ENCODE results near the gene BABAM2. TPM values are rescaled to one million over a fixed set of nuclear protein-coding genes. Genes with fewer than 3 reads are reported as not detected.
"Not testable (repeated sequence)": the region's sequence is repeated elsewhere in the genome, so short reads cannot be mapped to it uniquely, and the experiment has no call there.

Gene BABAM2
- polyA plus RNA-seq, 1 experiment = 32.6 TPM

- POLR2A ChIA-PET = no interaction called here
- TF ChIP-seq CTCF (IDR thresholded peaks at IDR 0.05; ENCODE audit: insufficient read depth, low read depth, low read length) = no peak
- no peaks in the 10 kb centered on the region for H3K27me3 ChIP-seq (ENCODE audit: control insufficient read depth, insufficient read depth, low read length)
- no peak overlapping the region for H3K4me3 ChIP-seq (ENCODE audit: low read depth, low read length)
- CTCF ChIA-PET = no interaction called here
- no peak for DNase-seq (ENCODE audit: low read depth)
- no peaks in the 10 kb centered on the region for H3K36me3 ChIP-seq (ENCODE audit: control insufficient read depth, insufficient read depth, low read length)
These were observed 11.7 kb upstream of the BABAM2 start for GRCh38 chr2:27878825-27879224.

- DNase-seq (ENCODE audit: low read depth); H3K36me3 ChIP-seq (ENCODE audit: control insufficient read depth, insufficient read depth, low read length); POLR2A ChIA-PET; H3K4me3 ChIP-seq (ENCODE audit: low read depth, low read length); H3K27me3 ChIP-seq (ENCODE audit: control insufficient read depth, insufficient read depth, low read length): not testable (repeated sequence)
- CTCF ChIA-PET = interaction anchor here (0.6 kb wide), 1 partner anchor 125 kb away, joined by 3 read pairs; no protein-coding TSS in a partner anchor
These were observed 8.5 kb upstream of the BABAM2 start for GRCh38 chr2:27881815-27882583.

GRCh38 chr2:27882584-27882922, 8.0 kb upstream of the BABAM2 start:
- DNase-seq (ENCODE audit: low read depth); H3K4me3 ChIP-seq (ENCODE audit: low read depth, low read length); POLR2A ChIA-PET; H3K27me3 ChIP-seq (ENCODE audit: control insufficient read depth, insufficient read depth, low read length); H3K36me3 ChIP-seq (ENCODE audit: control insufficient read depth, insufficient read depth, low read length): not testable (repeated sequence)
- CTCF ChIA-PET = interaction anchor here (0.6 kb wide), 1 partner anchor 126 kb away, joined by 3 read pairs; no protein-coding TSS in a partner anchor

- ChIA-PET CTCF (interaction anchor here (0.7 to 1.0 kb wide), 2 partner anchors 132 to 568 kb away, joined by 3 to 4 read pairs; no protein-coding TSS in a partner anchor), POLR2A (no interaction called here)
- Histone ChIP-seq H3K4me3 (ENCODE audit: low read depth, low read length) (no peak overlapping the region), H3K27me3 (ENCODE audit: control insufficient read depth, insufficient read depth, low read length) (no peaks in the 10 kb centered on the region), H3K36me3 (ENCODE audit: control insufficient read depth, insufficient read depth, low read length) (no peaks in the 10 kb centered on the region)
- TF ChIP-seq CTCF (IDR thresholded peaks at IDR 0.05; ENCODE audit: insufficient read depth, low read depth, low read length) = no peak
- no peak for DNase-seq (ENCODE audit: low read depth)
These were observed 5.9 kb upstream of the BABAM2 start for GRCh38 chr2:27884601-27885000.

- no peak for DNase-seq (ENCODE audit: low read depth)
- no peaks in the 10 kb centered on the region for H3K27me3 ChIP-seq (ENCODE audit: control insufficient read depth, insufficient read depth, low read length)
- POLR2A ChIA-PET = no interaction called here
- no peak for TF ChIP-seq CTCF (IDR thresholded peaks at IDR 0.05; ENCODE audit: insufficient read depth, low read depth, low read length)
- no peaks in the 10 kb centered on the region for H3K36me3 ChIP-seq (ENCODE audit: control insufficient read depth, insufficient read depth, low read length)
- CTCF ChIA-PET = interaction anchor here (0.7 to 1.0 kb wide), 3 partner anchors 13 to 133 kb away, joined by 3 to 4 read pairs (median 3); no protein-coding TSS in a partner anchor
- no peak overlapping the region for H3K4me3 ChIP-seq (ENCODE audit: low read depth, low read length)
These were observed 5.3 kb upstream of the BABAM2 start for GRCh38 chr2:27885234-27885633.

- Histone ChIP-seq H3K27me3 (ENCODE audit: control insufficient read depth, insufficient read depth, low read length) (no peaks in the 10 kb centered on the region), H3K36me3 (ENCODE audit: control insufficient read depth, insufficient read depth, low read length) (no peaks in the 10 kb centered on the region), H3K4me3 (ENCODE audit: low read depth, low read length) (no peak overlapping the region)
- ChIA-PET POLR2A (no interaction called here), CTCF (interaction anchor here (0.6 to 1.0 kb wide), 4 partner anchors 13 to 506 kb away, joined by 3 to 4 read pairs (median 3); no protein-coding TSS in a partner anchor)
- TF ChIP-seq CTCF (IDR thresholded peaks at IDR 0.05; ENCODE audit: insufficient read depth, low read depth, low read length) = no peak
- no peak for DNase-seq (ENCODE audit: low read depth)
These were observed 4.9 kb upstream of the BABAM2 start for GRCh38 chr2:27885661-27886060.

Data from BJ (cell line).